HUDEP-2 (cell line): ENCODE results near the gene FARS2.
A peak's percentile ranks its signal among the peaks of the same experiment; 100 is the strongest.

Experiments
- DNase-seq, 76 experiments: peaks; one replicate each; lab custom pipeline; 2025; ENCODE audit not compliant: unreplicated experiment in 76 of 76; lab: John Stamatoyannopoulos, UW

The FARS2 gene

GRCh38 chr6:5412663-5413062 is 151.3 kb downstream of the FARS2 start:
- no peak for DNase-seq

GRCh38 chr6:5416250-5416649 is 154.9 kb downstream of the FARS2 start:
- no peak for DNase-seq

GRCh38 chr6:5422321-5422915 is 161.1 kb downstream of the FARS2 start:
- peak in 31 of 76 experiments; percentile 2 to 47 (median 22) for DNase-seq

- DNase-seq: no peak
Observed at GRCh38 chr6:5423251-5423650, 161.9 kb downstream of the FARS2 start.

GRCh38 chr6:5424726-5425125 is 163.4 kb downstream of the FARS2 start:
- no peak for DNase-seq

- no peak for DNase-seq
Observed at GRCh38 chr6:5425267-5425666, 164.0 kb downstream of the FARS2 start.

GRCh38 chr6:5425797-5426196 is 164.5 kb downstream of the FARS2 start:
- DNase-seq: no peak

- no peak for DNase-seq
Observed at GRCh38 chr6:5427586-5427985, 166.3 kb downstream of the FARS2 start.

GRCh38 chr6:5433324-5433723 is 172.0 kb downstream of the FARS2 start:
- DNase-seq: no peak

- no peak for DNase-seq
Observed at GRCh38 chr6:5435449-5435848, 174.1 kb downstream of the FARS2 start.

GRCh38 chr6:5438922-5439584 is 177.7 kb downstream of the FARS2 start:
- no peak for DNase-seq

GRCh38 chr6:5439749-5440148 is 178.4 kb downstream of the FARS2 start:
- DNase-seq: no peak

- DNase-seq: peak in 8 of 76 experiments; percentile 8 to 34 (median 24)
Observed at GRCh38 chr6:5442319-5442718, 181.0 kb downstream of the FARS2 start.

- DNase-seq: no peak
Observed at GRCh38 chr6:5442916-5443315, 181.6 kb downstream of the FARS2 start.

- DNase-seq: no peak
Observed at GRCh38 chr6:5443491-5443890, 182.2 kb downstream of the FARS2 start.

GRCh38 chr6:5446362-5447075 is 185.2 kb downstream of the FARS2 start:
- no peak for DNase-seq

- no peak for DNase-seq
Observed at GRCh38 chr6:5447921-5448320, 186.6 kb downstream of the FARS2 start.

- DNase-seq: no peak
Observed at GRCh38 chr6:5450073-5450472, 188.8 kb downstream of the FARS2 start.

- peak in 39 of 76 experiments; percentile 7 to 53 (median 27) for DNase-seq
Observed at GRCh38 chr6:5453546-5453945, 192.2 kb downstream of the FARS2 start.

GRCh38 chr6:5455142-5455541 is 193.8 kb downstream of the FARS2 start:
- DNase-seq: no peak

- peak in 74 of 76 experiments; percentile 55 to 97 (median 88) for DNase-seq
Observed at GRCh38 chr6:5457041-5457440, 195.7 kb downstream of the FARS2 start.
